WTC11 (cell line): ENCODE measurements around the gene AREL1. TPM values are rescaled to one million over a fixed set of nuclear protein-coding genes. Genes with fewer than 3 reads are reported as not detected.

Source experiments
- ATAC-seq: fragments of 200-7000 bp; cut with Tn5 transposase; 2 replicates; pipeline ENCODE4 v1.10.0; 2021; ENCODE audit warnings: mild to moderate bottlenecking, moderate library complexity
- CTCF ChIA-PET: fragments of 300-600 bp; sonication (Branson Sonifier 250); formaldehyde crosslinking; loops from one replicate; lab custom pipeline; 2021; ENCODE audit warnings: antibody characterized with exemption; lab: Charles Lee
- POLR2A ChIA-PET: fragments of 350-600 bp; sonication (Branson Sonifier 250); formaldehyde crosslinking; loops from one replicate; lab custom pipeline; 2021; ENCODE audit warnings: antibody characterized with exemption; lab: Charles Lee
- DNase-seq: peaks from one replicate; pipeline ENCODE4 v3.0.0; 2021; ENCODE audit warnings: low spot score
- H3K27ac Mint-ChIP-seq: 2 replicates; pipeline ENCODE4 v1.8.0; 2021; ENCODE audit warnings: mixed read lengths
- H3K27me3 Mint-ChIP-seq: 2 replicates; pipeline ENCODE4 v1.8.0; 2021; ENCODE audit warnings: low read depth, mild to moderate bottlenecking, moderate library complexity, mixed read lengths
- H3K36me3 Mint-ChIP-seq: 2 replicates; pipeline ENCODE4 v1.8.0; 2021; ENCODE audit warnings: mixed read lengths
- H3K4me1 Mint-ChIP-seq: 2 replicates; pipeline ENCODE4 v1.8.0; 2022; ENCODE audit warnings: mixed read lengths
- H3K4me3 Mint-ChIP-seq: 2 replicates; pipeline ENCODE4 v1.8.0; 2021; ENCODE audit warnings: mild to moderate bottlenecking, moderate library complexity, mixed read lengths
- H3K9me3 Mint-ChIP-seq: 2 replicates; pipeline ENCODE4 v1.8.0; 2021; ENCODE audit warnings: mixed read lengths
- AR ChIP-seq: fragments of 250-450 bp; sonication (Bioruptor Pico); IDR thresholded peaks from 2 replicates; pipeline ENCODE4 v1.9.0; 2021; ENCODE audit warnings: mild to moderate bottlenecking
- CBFB ChIP-seq: sonication (generic); formaldehyde crosslinking; IDR thresholded peaks from 2 replicates; pipeline ENCODE4 v1.8.1; 2022; ENCODE audit warnings: mild to moderate bottlenecking, low read depth, missing genetic modification reagents
- ELF4 ChIP-seq: sonication (generic); formaldehyde crosslinking; IDR thresholded peaks from 2 replicates; pipeline ENCODE4 v1.8.1; 2022; ENCODE audit warnings: low read depth, mild to moderate bottlenecking, moderate library complexity, missing genetic modification reagents
- GTF2I ChIP-seq: fragments of 250-450 bp; sonication (Bioruptor Pico); conservative IDR thresholded peaks from 2 replicates; pipeline ENCODE4 v1.4.0; 2021; ENCODE audit warnings: mild to moderate bottlenecking
- JUN ChIP-seq: sonication (generic); formaldehyde crosslinking; IDR thresholded peaks from 2 replicates; pipeline ENCODE4 v1.8.0; 2023; ENCODE audit warnings: mild to moderate bottlenecking, missing genetic modification reagents
- MXD4 ChIP-seq: fragments of 250-450 bp; sonication (Bioruptor Pico); IDR thresholded peaks from 2 replicates; pipeline ENCODE4 v1.8.0; 2021; ENCODE audit warnings: mild to moderate bottlenecking, moderate library complexity, borderline replicate concordance
- NFE2L1 ChIP-seq: sonication (generic); formaldehyde crosslinking; IDR thresholded peaks from 2 replicates; pipeline ENCODE4 v1.8.1; 2023; ENCODE audit warnings: missing genetic modification reagents
- NFYB ChIP-seq: sonication (generic); formaldehyde crosslinking; conservative IDR thresholded peaks from 2 replicates; pipeline ENCODE4 v1.8.0; 2022; ENCODE audit warnings: low read depth, missing genetic modification reagents
- RELA ChIP-seq: sonication (generic); formaldehyde crosslinking; IDR thresholded peaks from 2 replicates; pipeline ENCODE4 v1.8.1; 2022; ENCODE audit warnings: missing genetic modification reagents, mild to moderate bottlenecking, borderline replicate concordance
- TEAD4 ChIP-seq: sonication (generic); formaldehyde crosslinking; IDR thresholded peaks from 2 replicates; pipeline ENCODE4 v1.8.0; 2022; ENCODE audit warnings: mild to moderate bottlenecking, missing genetic modification reagents
- ZNF219 ChIP-seq: sonication (generic); formaldehyde crosslinking; IDR thresholded peaks from 2 replicates; pipeline ENCODE4 v1.8.0; 2023; ENCODE audit warnings: missing genetic modification reagents, mild to moderate bottlenecking, borderline replicate concordance
- ZNF232 ChIP-seq: sonication (generic); formaldehyde crosslinking; IDR thresholded peaks from 2 replicates; pipeline ENCODE4 v1.8.0; 2022; ENCODE audit warnings: mild to moderate bottlenecking, missing genetic modification reagents
- ZNF281 ChIP-seq: sonication (generic); formaldehyde crosslinking; IDR thresholded peaks from 2 replicates; pipeline ENCODE4 v1.8.0; 2023; ENCODE audit warnings: mild to moderate bottlenecking, missing genetic modification reagents
- ZNF416 ChIP-seq: fragments of 250-450 bp; sonication (Bioruptor Pico); IDR thresholded peaks from 2 replicates; pipeline ENCODE4 v1.9.0; 2021; ENCODE audit warnings: mild to moderate bottlenecking, inconsistent platforms
- ZNF423 ChIP-seq: fragments of 250-450 bp; sonication (Bioruptor Pico); IDR thresholded peaks from 2 replicates; pipeline ENCODE4 v2.1.2; 2022; ENCODE audit warnings: mild to moderate bottlenecking, moderate library complexity
- ZNF425 ChIP-seq: fragments of 250-450 bp; sonication (Bioruptor Pico); conservative IDR thresholded peaks from 2 replicates; pipeline ENCODE4 v1.9.0; 2021; ENCODE audit warnings: mild to moderate bottlenecking
- ZNF671 ChIP-seq: fragments of 250-450 bp; sonication (Bioruptor Pico); IDR thresholded peaks from 2 replicates; pipeline ENCODE4 v1.8.0; 2021; ENCODE audit warnings: mild to moderate bottlenecking
- total RNA-seq: library from RNA; stranded (reverse); gene quantifications from 3 replicates; pipeline ENCODE4 v1.2.3, GENCODE V29; 2021
- TF ChIP-seq, protein P1 (sequence below): sonication (generic); formaldehyde crosslinking; IDR thresholded peaks from 2 replicates; pipeline ENCODE4 v1.8.1; 2022; ENCODE audit warnings: mild to moderate bottlenecking, moderate library complexity, missing genetic modification reagents
- TF ChIP-seq, protein P2 (sequence below): sonication (generic); formaldehyde crosslinking; IDR thresholded peaks from 2 replicates; pipeline ENCODE4 v1.8.0; 2022; ENCODE audit warnings: mild to moderate bottlenecking, missing genetic modification reagents
- TF ChIP-seq, protein P3 (sequence below): sonication (generic); formaldehyde crosslinking; IDR thresholded peaks from 2 replicates; pipeline ENCODE4 v1.8.0; 2023; ENCODE audit warnings: missing genetic modification reagents
- TF ChIP-seq, protein P4 (sequence below): fragments of 250-450 bp; sonication (Bioruptor Pico); IDR thresholded peaks from 2 replicates; pipeline ENCODE4 v2.1.2; 2022; ENCODE audit warnings: mild to moderate bottlenecking, moderate library complexity

Gene AREL1
- total RNA-seq, 1 experiment from 2014 or later = 37.0 TPM

DNA sequence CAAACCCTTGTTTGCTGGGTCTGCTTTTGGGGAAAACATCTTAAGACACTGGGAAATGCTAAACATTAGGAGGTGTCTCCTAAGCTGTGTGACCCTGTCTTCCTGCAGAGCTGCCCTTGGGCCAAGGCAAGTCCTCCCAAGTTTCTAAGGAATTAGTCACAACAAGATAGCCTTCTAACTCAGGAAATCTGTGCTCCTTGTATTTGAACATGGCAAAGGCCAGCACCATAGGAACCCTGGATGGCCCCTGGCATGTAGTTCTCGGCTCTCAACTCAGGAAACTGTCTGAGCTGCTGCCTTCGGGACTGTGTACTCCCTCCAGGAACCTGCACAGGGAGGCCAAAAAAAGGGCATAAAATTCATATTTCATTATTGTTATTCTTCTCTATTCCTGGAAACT lies 63.2 kb downstream of the AREL1 start (continued):
- TF ChIP-seq ZNF232 (no peak), NFE2L1 (no peak), GTF2I (no peak), ELF4 (CRISPR knock-in tag) (no peak), ZNF423 (CRISPR knock-in tag) (no peak), RELA (no peak), MXD4 (CRISPR knock-in tag) (no peak), JUN (no peak), NFYB (CRISPR knock-in tag) (no peak), TEAD4 (CRISPR knock-in tag) (no peak)
- TF ChIP-seq, protein P1, sequence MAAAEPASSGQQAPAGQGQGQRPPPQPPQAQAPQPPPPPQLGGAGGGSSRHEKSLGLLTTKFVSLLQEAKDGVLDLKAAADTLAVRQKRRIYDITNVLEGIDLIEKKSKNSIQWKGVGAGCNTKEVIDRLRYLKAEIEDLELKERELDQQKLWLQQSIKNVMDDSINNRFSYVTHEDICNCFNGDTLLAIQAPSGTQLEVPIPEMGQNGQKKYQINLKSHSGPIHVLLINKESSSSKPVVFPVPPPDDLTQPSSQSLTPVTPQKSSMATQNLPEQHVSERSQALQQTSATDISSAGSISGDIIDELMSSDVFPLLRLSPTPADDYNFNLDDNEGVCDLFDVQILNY (CRISPR knock-in tag) = no peak
- TF ChIP-seq, protein P2, sequence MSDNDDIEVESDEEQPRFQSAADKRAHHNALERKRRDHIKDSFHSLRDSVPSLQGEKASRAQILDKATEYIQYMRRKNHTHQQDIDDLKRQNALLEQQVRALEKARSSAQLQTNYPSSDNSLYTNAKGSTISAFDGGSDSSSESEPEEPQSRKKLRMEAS (CRISPR knock-in tag) = no peak
- TF ChIP-seq, protein P3, sequence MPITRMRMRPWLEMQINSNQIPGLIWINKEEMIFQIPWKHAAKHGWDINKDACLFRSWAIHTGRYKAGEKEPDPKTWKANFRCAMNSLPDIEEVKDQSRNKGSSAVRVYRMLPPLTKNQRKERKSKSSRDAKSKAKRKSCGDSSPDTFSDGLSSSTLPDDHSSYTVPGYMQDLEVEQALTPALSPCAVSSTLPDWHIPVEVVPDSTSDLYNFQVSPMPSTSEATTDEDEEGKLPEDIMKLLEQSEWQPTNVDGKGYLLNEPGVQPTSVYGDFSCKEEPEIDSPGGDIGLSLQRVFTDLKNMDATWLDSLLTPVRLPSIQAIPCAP (CRISPR knock-in tag) = no peak
- TF ChIP-seq, protein P4, sequence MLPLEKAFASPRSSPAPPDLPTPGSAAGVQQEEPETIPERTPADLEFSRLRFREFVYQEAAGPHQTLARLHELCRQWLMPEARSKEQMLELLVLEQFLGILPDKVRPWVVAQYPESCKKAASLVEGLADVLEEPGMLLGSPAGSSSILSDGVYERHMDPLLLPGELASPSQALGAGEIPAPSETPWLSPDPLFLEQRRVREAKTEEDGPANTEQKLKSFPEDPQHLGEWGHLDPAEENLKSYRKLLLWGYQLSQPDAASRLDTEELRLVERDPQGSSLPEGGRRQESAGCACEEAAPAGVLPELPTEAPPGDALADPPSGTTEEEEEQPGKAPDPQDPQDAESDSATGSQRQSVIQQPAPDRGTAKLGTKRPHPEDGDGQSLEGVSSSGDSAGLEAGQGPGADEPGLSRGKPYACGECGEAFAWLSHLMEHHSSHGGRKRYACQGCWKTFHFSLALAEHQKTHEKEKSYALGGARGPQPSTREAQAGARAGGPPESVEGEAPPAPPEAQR (CRISPR knock-in tag) = no peak

GRCh38 chr14:74649167-74649566 lies 63.7 kb downstream of the AREL1 start:
- ChIA-PET CTCF (interaction anchor here (1.0 to 3.7 kb wide), 5 partner anchors 30 to 212 kb away, joined by 3 to 18 read pairs (median 4); no protein-coding TSS in a partner anchor), POLR2A (no interaction called here)
- peak; percentile 40 for DNase-seq
- H3K36me3 Mint-ChIP-seq = no peaks in the 10 kb centered on the region
- no peaks in the 10 kb centered on the region for H3K27me3 Mint-ChIP-seq
- H3K4me1 Mint-ChIP-seq = peaks cover 22% of the 10 kb centered on the region
- H3K9me3 Mint-ChIP-seq = no peaks in the 10 kb centered on the region
- ATAC-seq = peak; percentile 22
- no peak overlapping the region for H3K4me3 Mint-ChIP-seq
- peak overlapping the region; percentile 83 for H3K27ac Mint-ChIP-seq
- TF ChIP-seq AR (CRISPR knock-in tag) = no peak
- TF ChIP-seq, protein P4 (CRISPR knock-in tag) = no peak
- no peak for TF ChIP-seq ZNF219 (CRISPR knock-in tag)
- TF ChIP-seq ZNF416 (CRISPR knock-in tag) = no peak
- TF ChIP-seq ZNF425 (CRISPR knock-in tag) = no peak
- TF ChIP-seq ZNF281 (CRISPR knock-in tag) = no peak
- no peak for TF ChIP-seq ZNF671 (CRISPR knock-in tag)
- no peak for TF ChIP-seq CBFB (CRISPR knock-in tag)
